Activated CD4-positive, alpha-beta T cell treated with anti-CD3 and anti-CD28 coated beads, Interleukin-2, amount 10 ng/mL, durations not matched to agents 7 days and 5 days (primary cell): Measurements from ENCODE around the gene OSGIN1. TPM values are rescaled to one million over a fixed set of nuclear protein-coding genes. Genes with fewer than 3 reads are reported as not detected.

Source experiments
- CTCF ChIA-PET: fragments of 350-600 bp; sonication (Branson Sonifier 250); formaldehyde crosslinking; loops from one replicate; lab custom pipeline; 2021; ENCODE audit warnings: antibody characterized with exemption; lab: Charles Lee
- POLR2A ChIA-PET: fragments of 350-600 bp; sonication (Branson Sonifier 250); formaldehyde crosslinking; loops from one replicate; lab custom pipeline; 2021; ENCODE audit warnings: antibody characterized with exemption; lab: Charles Lee
- DNase-seq: peaks from one replicate; pipeline ENCODE4 v3.0.0-alpha.2; 2020
- H3K27ac Mint-ChIP-seq: one replicate; pipeline ENCODE4 v1.8.0; 2021; ENCODE audit warnings: mild to moderate bottlenecking, moderate library complexity, mixed read lengths
- H3K27me3 Mint-ChIP-seq: one replicate; pipeline ENCODE4 v1.8.0; 2021; ENCODE audit warnings: mixed read lengths
- H3K36me3 Mint-ChIP-seq: one replicate; pipeline ENCODE4 v1.8.0; 2021; ENCODE audit warnings: low read depth, mixed read lengths
- H3K4me1 Mint-ChIP-seq: one replicate; pipeline ENCODE4 v1.8.0; 2021; ENCODE audit warnings: mixed read lengths
- H3K4me3 Mint-ChIP-seq: one replicate; pipeline ENCODE4 v1.8.0; 2021; ENCODE audit warnings: mild to moderate bottlenecking, moderate library complexity, mixed read lengths
- H3K9me3 Mint-ChIP-seq: one replicate; pipeline ENCODE4 v1.8.0; 2021; ENCODE audit warnings: mixed read lengths
- total RNA-seq, 2 experiments: library from RNA; stranded (reverse); gene quantifications; one replicate each; pipeline ENCODE4 v1.2.3, GENCODE V29; 2021

OSGIN1 gene
- total RNA-seq, 2 experiments from 2014 or later, result 0.48 to 0.77 TPM

DNA sequence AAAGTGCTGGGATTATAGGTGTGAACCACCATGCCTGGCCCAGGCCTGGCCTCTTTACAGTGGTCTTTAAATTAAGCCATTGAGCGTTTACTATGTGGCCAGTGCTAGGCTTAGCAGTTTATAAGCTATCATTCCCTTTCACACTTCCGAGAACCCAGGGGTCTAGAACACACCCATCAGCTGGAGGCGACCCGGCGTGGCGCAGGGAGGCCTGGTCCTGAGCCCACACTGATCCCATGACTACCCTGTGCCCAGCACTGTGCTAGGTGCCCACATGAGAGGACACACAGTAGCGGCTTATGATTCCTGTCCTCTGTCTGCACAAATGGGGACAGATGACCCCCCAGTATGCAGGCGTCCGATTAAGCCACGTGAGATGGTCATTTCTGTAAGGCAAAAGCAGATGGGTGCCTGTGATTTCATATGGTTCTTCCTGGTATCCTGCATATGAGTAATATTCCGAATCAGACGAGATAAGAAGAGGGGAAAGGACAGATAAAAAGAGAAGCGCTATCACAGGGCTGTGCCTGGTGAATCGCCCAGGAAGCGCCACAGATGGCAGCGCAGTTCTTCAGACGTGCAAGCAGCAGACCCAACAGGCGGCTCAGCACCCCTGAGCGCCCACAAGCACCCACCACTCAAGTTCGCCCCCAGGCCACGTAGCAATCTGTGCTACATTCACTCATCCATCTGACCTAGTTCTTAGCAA, 5.3 kb downstream of the OSGIN1 start:
- H3K27me3 Mint-ChIP-seq, result peaks cover 13% of the 10 kb centered on the region
- H3K4me3 Mint-ChIP-seq, result no peak overlapping the region
- H3K36me3 Mint-ChIP-seq, result no peaks in the 10 kb centered on the region
- H3K9me3 Mint-ChIP-seq, result no peaks in the 10 kb centered on the region
- POLR2A ChIA-PET, result no interaction called here
- no peak for DNase-seq
- CTCF ChIA-PET, result interaction anchor here (1.0 to 1.9 kb wide), 3 partner anchors 13 to 229 kb away, joined by 3 to 6 read pairs (median 4); partner anchors contain the start of gene TAF1C
- peaks cover 11% of the 10 kb centered on the region for H3K4me1 Mint-ChIP-seq
- no peak overlapping the region for H3K27ac Mint-ChIP-seq

- Mint-ChIP-seq H3K4me3 (no peak overlapping the region), H3K27me3 (peaks cover 11% of the 10 kb centered on the region), H3K27ac (no peak overlapping the region), H3K9me3 (no peaks in the 10 kb centered on the region), H3K4me1 (peaks cover 6% of the 10 kb centered on the region), H3K36me3 (no peaks in the 10 kb centered on the region)
- ChIA-PET CTCF (interaction anchor here (1.9 kb wide), 1 partner anchor 228 kb away, joined by 6 read pairs; the partner anchor contains the start of gene TAF1C), POLR2A (no interaction called here)
- no peak for DNase-seq
Observed at GRCh38 chr16:83958846-83959565, 6.0 kb downstream of the OSGIN1 start.

DNA sequence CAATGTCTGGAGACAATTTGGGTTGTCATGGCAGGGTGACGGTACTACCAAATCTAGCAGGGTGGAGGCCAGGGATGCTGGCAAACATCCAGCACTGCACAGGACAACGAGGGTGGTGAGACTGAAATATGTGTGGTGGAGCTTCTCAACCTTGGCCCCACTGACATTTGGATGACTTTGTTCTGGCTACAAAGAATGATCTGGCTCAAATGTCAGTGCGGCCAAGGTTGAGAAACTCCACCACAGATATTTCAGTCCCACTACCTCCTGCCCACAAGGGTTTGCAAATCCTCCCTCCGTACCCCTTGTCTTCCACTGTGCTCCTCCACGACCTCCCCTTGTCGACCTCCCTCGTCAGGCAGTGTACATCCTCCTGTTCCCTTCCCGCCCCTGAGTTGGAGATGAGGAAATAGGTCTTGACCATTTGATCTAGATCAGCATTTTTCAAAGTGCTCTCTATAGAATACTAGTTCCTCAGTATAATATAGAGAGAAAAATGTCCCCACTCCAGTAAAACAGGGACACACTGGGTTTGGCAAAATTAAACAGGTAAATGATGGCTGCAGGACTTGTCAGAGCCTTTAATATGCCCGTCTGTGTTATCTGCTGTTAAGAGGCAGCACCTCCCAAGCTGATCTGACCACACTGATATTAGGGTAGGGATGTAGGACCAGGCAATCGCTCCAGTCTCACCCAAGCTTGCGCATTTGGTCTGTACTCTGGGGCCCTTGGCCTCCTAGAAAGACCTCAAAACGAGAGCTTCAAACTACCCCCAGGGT, 6.8 kb downstream of the OSGIN1 start:
- no peak for DNase-seq
- Mint-ChIP-seq H3K27me3 (peaks cover 3% of the 10 kb centered on the region), H3K4me3 (no peak overlapping the region), H3K9me3 (no peaks in the 10 kb centered on the region), H3K27ac (no peak overlapping the region), H3K4me1 (no peaks in the 10 kb centered on the region), H3K36me3 (no peaks in the 10 kb centered on the region)
- ChIA-PET CTCF (interaction anchor here (0.5 kb wide), 1 partner anchor 1750 kb away, joined by 3 read pairs; no protein-coding TSS in a partner anchor), POLR2A (no interaction called here)

- no peak for DNase-seq
- CTCF ChIA-PET, result no interaction called here
- POLR2A ChIA-PET, result no interaction called here
Observed at GRCh38 chr16:83960521-83961249, 7.6 kb downstream of the OSGIN1 start.

GRCh38 chr16:83961591-83961990, 8.6 kb downstream of the OSGIN1 start:
- Mint-ChIP-seq H3K27ac (no peak overlapping the region), H3K36me3 (no peaks in the 10 kb centered on the region), H3K4me1 (no peaks in the 10 kb centered on the region), H3K9me3 (no peaks in the 10 kb centered on the region), H3K4me3 (no peak overlapping the region), H3K27me3 (no peaks in the 10 kb centered on the region)
- POLR2A ChIA-PET, result no interaction called here
- no peak for DNase-seq
- CTCF ChIA-PET, result no interaction called here

More at GRCh38 chr16:83960521-83961249, 7.6 kb downstream of the OSGIN1 start:
- no peak overlapping the region for H3K4me3 Mint-ChIP-seq
- H3K9me3 Mint-ChIP-seq, result no peaks in the 10 kb centered on the region
- no peaks in the 10 kb centered on the region for H3K36me3 Mint-ChIP-seq
- H3K27ac Mint-ChIP-seq, result no peak overlapping the region
- no peaks in the 10 kb centered on the region for H3K27me3 Mint-ChIP-seq
- no peaks in the 10 kb centered on the region for H3K4me1 Mint-ChIP-seq

- no peak overlapping the region for H3K27ac Mint-ChIP-seq
- H3K4me1 Mint-ChIP-seq, result peaks cover 2% of the 10 kb centered on the region
- no peaks in the 10 kb centered on the region for H3K36me3 Mint-ChIP-seq
- no peak for DNase-seq
- H3K4me3 Mint-ChIP-seq, result no peak overlapping the region
- ChIA-PET CTCF (interaction anchor here (0.8 to 1.4 kb wide), 2 partner anchors 10 kb away, joined by 3 to 4 read pairs; no protein-coding TSS in a partner anchor), POLR2A (no interaction called here)
- H3K27me3 Mint-ChIP-seq, result peaks cover 3% of the 10 kb centered on the region
- no peaks in the 10 kb centered on the region for H3K9me3 Mint-ChIP-seq
Observed at GRCh38 chr16:83963277-83964119, 10.5 kb downstream of the OSGIN1 start.

GRCh38 chr16:83964684-83965443, 11.8 kb downstream of the OSGIN1 start:
- Mint-ChIP-seq H3K9me3 (no peaks in the 10 kb centered on the region), H3K4me3 (no peak overlapping the region), H3K27me3 (peaks cover 11% of the 10 kb centered on the region), H3K27ac (no peak overlapping the region), H3K4me1 (peaks cover 2% of the 10 kb centered on the region), H3K36me3 (no peaks in the 10 kb centered on the region)
- ChIA-PET CTCF (interaction anchor here (0.8 to 1.3 kb wide), 2 partner anchors 11 to 222 kb away, joined by 3 read pairs; partner anchors contain the start of gene TAF1C), POLR2A (no interaction called here)
- DNase-seq, result no peak

DNA sequence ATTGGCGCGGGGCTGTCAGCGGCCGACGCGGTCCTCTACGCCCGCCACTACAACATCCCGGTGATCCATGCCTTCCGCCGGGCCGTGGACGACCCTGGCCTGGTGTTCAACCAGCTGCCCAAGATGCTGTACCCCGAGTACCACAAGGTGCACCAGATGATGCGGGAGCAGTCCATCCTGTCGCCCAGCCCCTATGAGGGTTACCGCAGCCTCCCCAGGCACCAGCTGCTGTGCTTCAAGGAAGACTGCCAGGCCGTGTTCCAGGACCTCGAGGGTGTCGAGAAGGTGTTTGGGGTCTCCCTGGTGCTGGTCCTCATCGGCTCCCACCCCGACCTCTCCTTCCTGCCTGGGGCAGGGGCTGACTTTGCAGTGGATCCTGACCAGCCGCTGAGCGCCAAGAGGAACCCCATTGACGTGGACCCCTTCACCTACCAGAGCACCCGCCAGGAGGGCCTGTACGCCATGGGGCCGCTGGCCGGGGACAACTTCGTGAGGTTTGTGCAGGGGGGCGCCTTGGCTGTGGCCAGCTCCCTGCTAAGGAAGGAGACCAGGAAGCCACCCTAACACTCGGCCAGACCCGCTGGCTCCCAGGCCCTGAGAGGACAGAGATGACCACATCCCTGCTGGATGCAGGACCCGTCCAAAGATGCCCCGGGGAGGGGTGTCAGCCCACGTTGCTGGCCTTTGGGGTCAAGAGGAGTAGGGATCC, 12.6 kb downstream of the OSGIN1 start:
- Mint-ChIP-seq H3K27ac (no peak overlapping the region), H3K27me3 (peaks cover 16% of the 10 kb centered on the region), H3K4me1 (peaks cover 2% of the 10 kb centered on the region), H3K9me3 (no peaks in the 10 kb centered on the region), H3K4me3 (no peak overlapping the region), H3K36me3 (no peaks in the 10 kb centered on the region)
- ChIA-PET CTCF (interaction anchor here (1.3 kb wide), 1 partner anchor 221 kb away, joined by 3 read pairs; the partner anchor contains the start of gene TAF1C), POLR2A (no interaction called here)
- no peak for DNase-seq

DNA sequence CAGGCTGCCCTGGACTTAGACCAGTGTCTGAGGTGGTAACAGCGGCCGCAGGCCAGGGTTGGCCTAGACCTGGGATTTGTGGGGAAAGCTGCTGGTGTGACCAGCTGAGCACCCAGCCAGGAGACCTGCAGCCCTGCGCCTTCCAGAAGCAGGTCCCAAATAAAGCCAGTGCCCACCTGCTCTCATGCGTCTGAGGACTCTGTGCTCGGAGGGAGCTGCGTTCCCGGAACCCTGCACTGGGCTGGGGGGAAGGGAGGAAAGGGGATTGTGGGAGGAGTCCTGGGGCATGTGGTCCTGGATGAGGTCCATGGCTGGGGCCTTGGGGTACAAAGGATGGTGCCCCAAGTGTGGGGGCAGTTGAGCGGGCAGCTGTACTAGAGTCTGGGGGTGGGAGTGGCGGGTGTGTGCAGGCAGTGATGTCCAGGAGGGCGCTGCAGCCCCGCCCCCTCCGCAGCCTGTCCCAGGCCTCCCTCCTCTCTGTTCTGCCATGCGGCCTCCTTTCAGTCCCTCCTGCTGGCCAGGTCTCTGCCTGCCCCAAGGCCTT, 13.2 kb downstream of the OSGIN1 start:
- H3K27me3 Mint-ChIP-seq, result peaks cover 16% of the 10 kb centered on the region
- H3K9me3 Mint-ChIP-seq, result no peaks in the 10 kb centered on the region
- DNase-seq, result no peak
- H3K36me3 Mint-ChIP-seq, result no peaks in the 10 kb centered on the region
- POLR2A ChIA-PET, result no interaction called here
- H3K4me3 Mint-ChIP-seq, result no peak overlapping the region
- CTCF ChIA-PET, result no interaction called here
- peaks cover 2% of the 10 kb centered on the region for H3K4me1 Mint-ChIP-seq
- no peak overlapping the region for H3K27ac Mint-ChIP-seq

- Mint-ChIP-seq H3K9me3 (no peaks in the 10 kb centered on the region), H3K27me3 (peaks cover 19% of the 10 kb centered on the region), H3K4me3 (no peak overlapping the region), H3K36me3 (no peaks in the 10 kb centered on the region), H3K27ac (no peak overlapping the region), H3K4me1 (peaks cover 2% of the 10 kb centered on the region)
- ChIA-PET CTCF (no interaction called here), POLR2A (no interaction called here)
- no peak for DNase-seq
Observed at GRCh38 chr16:83967091-83967490, 14.1 kb downstream of the OSGIN1 start.
